Right cardiac atrium (tissue), 5 donors: ENCODE data around the gene TMEM150B. TPM values are rescaled to one million over a fixed set of nuclear protein-coding genes. Genes with fewer than 3 reads are reported as not detected.
A peak's percentile ranks its signal among the peaks of the same experiment; 100 is the strongest.

Experiments used
- ATAC-seq, 2 donors: fragments of 200-7000 bp; cut with Tn5 transposase; one replicate each; pipeline versions ENCODE4 v1.8.0 to v1.9.1; 2020; ENCODE audit warnings: moderate library complexity in 2 of 2, mild to moderate bottlenecking in 1 of 2
- DNase-seq, 3 donors: peaks; one replicate each; pipeline ENCODE4 v3.0.0-alpha.2; 2020
- H3K27ac ChIP-seq: one replicate; pipeline ENCODE4 v1.5.1; 2013; ENCODE audit warnings: mild to moderate bottlenecking, low read length, control low read depth, moderate library complexity
- H3K27me3 ChIP-seq: one replicate; pipeline ENCODE4 v1.6.1; 2013; ENCODE audit not compliant: control insufficient read depth, insufficient read depth
- H3K4me1 ChIP-seq: one replicate; pipeline ENCODE4 v1.6.1; 2013; ENCODE audit warnings: low read length; ENCODE audit not compliant: control insufficient read depth, insufficient read depth
- H3K4me3 ChIP-seq: one replicate; pipeline ENCODE4 v1.5.1; 2013; ENCODE audit warnings: low read length, control low read depth
- H3K9me3 ChIP-seq: one replicate; pipeline ENCODE4 v1.6.1; 2013; ENCODE audit warnings: low read length; ENCODE audit not compliant: control insufficient read depth
- WGBS: extraction: QIAGEN DNeasy Blood & Tissue Kit; methylation state at CpG from one replicate; pipeline ENCODE4 v1.1.7; 2013; 5-methylcytosine and 5-hydroxymethylcytosine counted together
- intact Hi-C, 4 donors: fragments of 100-400 bp; cut with DNase I; formaldehyde crosslinking; loops; one replicate each; pipeline versions ENCODE4 v1.11.0 to v1.14.0; 2022 to 2023
- polyA plus RNA-seq: library from polyadenylated mRNA; stranded (reverse); fragments of 200-250 nt; gene quantifications from one replicate; pipeline ENCODE4 v1.2.3, GENCODE V29; 2013
- total RNA-seq, 4 donors: library from RNA; stranded (reverse); fragmentation: NEBNext Ultra II Directional; extraction: Animal tissue kit (Norgen Biotek cat#: 25700); gene quantifications; one replicate each; pipeline ENCODE4 v1.2.1, GENCODE V29; 2021
- donor health status: healthy with polysubstance abuse.
- donor health status: DM: no; HTN: yes; CAD: no.
- donor health status: DM: no; HTN: no; CAD: no.
- donor health status: DM: no; HTN: yes; CAD: no; lungs with severe emphysema.
- donor health status: DM: yes; HTN: yes; CAD: no.

TMEM150B gene
- total and polyA plus RNA-seq, 5 donors: 0.68 to 2.4 (median 2.0) TPM

DNA sequence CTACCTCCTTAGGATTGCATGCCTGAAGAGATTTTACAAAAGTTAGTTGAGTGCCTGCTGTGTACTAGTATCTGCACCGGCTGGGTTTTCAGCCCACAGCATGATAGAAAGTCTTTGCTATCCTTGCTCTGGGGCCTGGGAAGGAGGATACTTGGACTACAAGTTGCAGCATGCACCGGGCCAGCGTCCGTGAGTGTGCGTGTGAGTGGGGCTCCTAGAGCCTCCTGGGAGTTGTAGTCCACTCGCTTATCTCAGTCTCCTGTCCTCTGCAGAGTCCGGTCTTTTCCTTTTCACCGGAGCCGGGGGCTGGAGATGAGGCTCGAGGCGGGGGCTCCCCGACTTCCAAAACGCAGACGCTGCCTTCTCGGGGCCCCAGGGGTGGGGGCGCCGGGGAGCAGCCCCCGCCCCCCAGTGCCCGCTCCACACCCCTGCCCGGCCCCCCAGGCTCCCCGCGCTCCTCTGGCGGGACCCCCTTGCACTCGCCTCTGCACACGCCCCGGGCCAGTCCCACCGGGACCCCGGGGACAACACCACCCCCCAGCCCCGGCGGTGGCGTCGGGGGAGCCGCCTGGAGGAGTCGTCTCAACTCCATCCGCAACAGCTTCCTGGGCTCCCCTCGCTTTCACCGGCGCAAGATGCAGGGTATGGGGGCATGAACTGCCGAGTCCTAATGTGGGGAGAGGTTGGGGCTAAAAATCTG is 20.7 kb downstream of the TMEM150B start:
- H3K27ac ChIP-seq: no peak overlapping the region
- ATAC-seq: peak in 1 of 2 donors; percentile 37
- no peaks in the 10 kb centered on the region for H3K4me1 ChIP-seq
- no peaks in the 10 kb centered on the region for H3K27me3 ChIP-seq
- no peak overlapping the region for H3K4me3 ChIP-seq
- DNase-seq: peak in 2 of 3 donors; percentile 62 to 71
- no peaks in the 10 kb centered on the region for H3K9me3 ChIP-seq
- intact Hi-C loops: loop anchor here in 3 of 4 donors (5.0 to 10.0 kb wide), 3 partner anchors 70 to 83 kb away; partner anchors contain the start of genes IL11 (in 1 of the 3), RPL28 (in 1 of the 3), TMEM190 (in 1 of the 3) and TMEM238 (in 1 of the 3)
- WGBS: 91% methylated on average over 39 of the region's 39 CpGs

DNA sequence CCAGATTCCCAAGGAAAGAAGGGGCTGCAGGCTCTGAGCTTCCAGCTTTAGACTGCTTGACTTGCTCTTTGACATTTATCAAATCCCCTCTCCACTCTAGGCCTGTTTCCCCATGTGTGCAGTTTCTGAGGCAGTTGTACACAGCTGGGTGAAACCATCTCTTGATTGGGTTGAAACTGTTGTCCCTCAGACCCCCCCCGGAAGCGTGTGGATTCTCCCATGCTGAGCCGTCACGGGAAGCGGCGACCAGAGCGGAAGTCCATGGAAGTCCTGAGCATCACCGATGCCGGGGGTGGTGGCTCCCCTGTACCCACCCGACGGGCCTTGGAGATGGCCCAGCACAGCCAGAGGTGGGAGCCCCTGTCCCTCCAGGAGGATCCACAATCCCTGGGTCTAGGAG is 21.7 kb downstream of the TMEM150B start:
- ATAC-seq: no peak
- no peaks in the 10 kb centered on the region for H3K27me3 ChIP-seq
- H3K9me3 ChIP-seq: no peaks in the 10 kb centered on the region
- no peaks in the 10 kb centered on the region for H3K4me1 ChIP-seq
- WGBS: 90% methylated on average over 11 of the region's 11 CpGs
- no peak overlapping the region for H3K4me3 ChIP-seq
- H3K27ac ChIP-seq: no peak overlapping the region
- intact Hi-C loops: loop anchor here in 3 of 4 donors (5.0 to 10.0 kb wide), 3 partner anchors 71 to 84 kb away; partner anchors contain the start of genes IL11 (in 1 of the 3), RPL28 (in 1 of the 3), TMEM190 (in 1 of the 3) and TMEM238 (in 1 of the 3)
- no peak for DNase-seq

DNA sequence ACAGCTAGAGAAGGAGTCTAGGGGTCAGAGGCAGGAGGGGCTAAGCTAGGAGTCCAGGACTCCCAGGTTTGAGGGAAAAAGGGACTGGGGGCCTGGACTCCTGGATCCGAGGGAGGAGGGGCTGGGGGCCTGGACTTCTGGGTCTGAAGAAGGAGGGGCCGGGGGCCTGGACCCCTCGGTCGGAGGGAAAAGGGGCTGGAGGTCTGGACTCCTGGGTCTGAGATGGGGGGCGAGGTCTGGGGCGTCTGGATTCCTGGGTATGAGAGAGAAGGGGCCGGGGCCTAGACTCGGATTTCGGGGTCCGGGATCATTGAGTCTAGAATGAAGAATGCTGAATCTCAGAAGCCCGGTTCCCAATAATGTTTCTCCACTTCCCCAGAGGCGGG is 22.8 kb downstream of the TMEM150B start:
- Histone ChIP-seq H3K4me3 (no peak overlapping the region), H3K27ac (no peak overlapping the region), H3K27me3 (no peaks in the 10 kb centered on the region), H3K9me3 (no peaks in the 10 kb centered on the region), H3K4me1 (no peaks in the 10 kb centered on the region)
- WGBS: 83% methylated on average over 12 of the region's 12 CpGs
- ATAC-seq (no peak), DNase-seq (peak in 1 of 3 donors; percentile 16)
- intact Hi-C loops: loop anchor here in 3 of 4 donors (5.0 to 10.0 kb wide), 3 partner anchors 72 to 85 kb away; partner anchors contain the start of genes IL11 (in 1 of the 3), RPL28 (in 1 of the 3), TMEM190 (in 1 of the 3) and TMEM238 (in 1 of the 3)

DNA sequence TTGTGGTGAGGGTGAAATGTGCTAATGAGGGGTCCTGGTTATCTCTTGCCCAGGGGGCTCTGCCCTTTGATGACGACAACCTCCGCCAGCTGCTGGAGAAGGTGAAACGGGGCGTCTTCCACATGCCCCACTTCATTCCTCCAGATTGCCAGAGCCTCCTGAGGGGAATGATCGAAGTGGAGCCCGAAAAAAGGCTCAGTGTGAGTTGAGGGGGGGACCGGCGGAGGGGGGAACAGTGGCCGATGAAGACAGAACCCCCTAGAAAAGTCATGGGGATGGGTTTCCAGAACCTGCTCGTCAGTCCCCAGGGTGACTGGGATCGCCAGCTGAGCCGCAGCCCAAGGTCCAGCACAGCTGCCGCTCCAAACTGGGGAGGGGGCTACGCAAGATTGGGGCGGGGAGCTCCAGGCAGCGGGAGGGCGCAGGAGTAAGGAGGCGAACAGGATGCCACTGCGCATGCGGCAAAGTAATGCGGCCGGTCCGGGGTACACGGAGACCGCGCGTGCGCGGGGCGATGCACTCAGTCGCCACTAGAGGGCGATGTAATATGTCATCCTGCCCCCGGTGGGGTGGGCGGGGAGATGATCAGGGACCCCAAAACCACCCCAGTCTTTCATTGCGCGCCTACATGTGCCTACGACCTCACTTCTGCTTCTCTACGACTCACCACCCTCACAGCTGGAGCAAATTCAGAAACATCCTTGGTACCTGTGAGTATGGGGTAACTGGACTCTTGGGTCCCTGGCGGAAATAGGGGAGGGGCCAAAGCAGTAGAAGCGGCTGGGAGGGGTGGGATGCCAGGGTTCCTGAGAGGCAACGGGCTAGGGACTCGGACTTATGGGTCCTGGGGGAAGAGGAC is 23.5 kb downstream of the TMEM150B start:
- Histone ChIP-seq H3K4me1 (no peaks in the 10 kb centered on the region), H3K9me3 (no peaks in the 10 kb centered on the region), H3K27ac (no peak overlapping the region), H3K27me3 (no peaks in the 10 kb centered on the region), H3K4me3 (peak overlapping the region; percentile 17)
- ATAC-seq (peak; percentile 87 to 90), DNase-seq (peak; percentile 91 to 96 (median 96))
- WGBS: 17% methylated on average over 42 of the region's 42 CpGs
- intact Hi-C loops: loop anchor here in 3 of 4 donors (5.0 to 10.0 kb wide), 3 partner anchors 73 to 86 kb away; partner anchors contain the start of genes IL11 (in 1 of the 3), RPL28 (in 1 of the 3), TMEM190 (in 1 of the 3) and TMEM238 (in 1 of the 3)

DNA sequence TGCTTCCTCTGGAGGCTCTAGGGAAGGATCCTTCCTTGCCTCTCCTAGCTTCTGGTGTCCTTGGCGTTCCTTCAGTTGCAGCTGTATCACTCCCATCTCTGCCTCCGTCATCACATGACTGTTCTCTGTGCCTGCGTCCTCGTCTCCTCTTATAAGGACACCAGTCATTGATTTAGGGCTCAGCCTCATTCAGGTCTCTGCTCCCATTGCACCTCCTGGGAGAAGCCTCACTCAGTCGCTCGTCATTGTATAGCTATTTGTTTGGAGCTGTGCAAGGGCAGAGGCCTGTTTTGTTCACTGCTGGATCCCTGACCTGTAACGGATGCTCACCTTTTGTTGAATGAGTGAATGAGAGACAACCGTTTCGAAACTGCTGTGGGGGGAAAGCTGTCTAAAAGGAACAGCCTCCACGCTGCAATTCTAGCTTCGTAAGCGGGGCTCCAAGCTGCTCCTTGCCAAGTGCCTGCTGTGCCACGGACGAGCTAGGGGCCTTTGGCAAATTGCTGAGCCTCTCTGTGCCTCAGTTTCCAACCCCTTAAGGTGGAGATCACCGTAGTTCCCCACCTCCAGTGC is 24.2 kb downstream of the TMEM150B start:
- intact Hi-C loops: loop anchor here in 3 of 4 donors (5.0 to 10.0 kb wide), 3 partner anchors 74 to 86 kb away; partner anchors contain the start of genes IL11 (in 1 of the 3), RPL28 (in 1 of the 3), TMEM190 (in 1 of the 3) and TMEM238 (in 1 of the 3)
- Histone ChIP-seq H3K9me3 (no peaks in the 10 kb centered on the region), H3K27me3 (no peaks in the 10 kb centered on the region), H3K27ac (no peak overlapping the region), H3K4me1 (no peaks in the 10 kb centered on the region), H3K4me3 (no peak overlapping the region)
- 75% methylated on average over 15 of the region's 15 CpGs for WGBS
- DNase-seq (peak in 2 of 3 donors; percentile 3 to 8), ATAC-seq (no peak)

DNA sequence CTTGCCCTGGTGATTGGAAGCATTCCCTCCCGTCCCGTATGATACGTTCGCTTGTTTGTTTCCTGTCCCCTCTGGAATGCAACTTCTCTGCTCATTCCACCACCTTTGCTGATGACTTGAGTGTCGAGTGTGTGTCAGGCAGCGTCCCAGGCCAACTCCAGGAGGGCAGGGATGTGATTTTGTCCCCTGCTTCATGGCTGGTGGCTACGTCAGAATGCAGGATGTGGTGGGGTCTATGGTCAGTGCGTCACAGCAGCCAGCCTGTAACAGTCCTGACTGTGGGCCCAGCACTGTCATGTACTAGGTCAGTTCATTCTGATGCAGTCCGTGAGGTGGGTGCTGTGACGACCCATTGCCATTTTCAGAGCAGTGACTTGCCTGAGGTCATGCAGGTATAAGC is 25.1 kb downstream of the TMEM150B start:
- Histone ChIP-seq H3K4me3 (no peak overlapping the region), H3K27ac (no peak overlapping the region), H3K27me3 (no peaks in the 10 kb centered on the region), H3K4me1 (no peaks in the 10 kb centered on the region), H3K9me3 (no peaks in the 10 kb centered on the region)
- intact Hi-C loops: loop anchor here in 3 of 4 donors (5.0 to 10.0 kb wide), 3 partner anchors 75 to 87 kb away; partner anchors contain the start of genes IL11 (in 1 of the 3), RPL28 (in 1 of the 3), TMEM190 (in 1 of the 3) and TMEM238 (in 1 of the 3)
- ATAC-seq (no peak), DNase-seq (peak in 1 of 3 donors; percentile 12)
- 87% methylated on average over 10 of the region's 10 CpGs for WGBS

DNA sequence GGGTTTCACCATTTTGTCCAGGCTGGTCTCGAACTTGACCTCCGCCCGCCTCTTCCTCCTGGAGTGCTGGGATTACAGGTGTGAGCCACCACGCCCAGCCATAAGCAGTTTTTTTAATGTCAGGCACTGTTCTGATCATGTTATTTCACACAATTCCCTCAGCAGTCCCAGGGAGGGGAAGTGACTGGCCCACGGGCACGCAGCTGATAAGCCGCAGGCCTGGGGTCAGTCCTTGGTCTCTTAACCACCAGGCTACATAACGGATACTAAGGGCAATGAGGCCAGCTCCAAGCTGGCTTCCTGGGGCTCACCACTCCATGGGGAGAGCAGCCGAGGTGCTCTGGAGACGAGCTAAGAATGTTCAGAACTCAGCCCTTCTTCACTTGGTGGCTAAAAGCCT is 27.9 kb downstream of the TMEM150B start:
- Histone ChIP-seq H3K27me3 (no peaks in the 10 kb centered on the region), H3K9me3 (no peaks in the 10 kb centered on the region), H3K4me3 (no peak overlapping the region), H3K4me1 (no peaks in the 10 kb centered on the region), H3K27ac (no peak overlapping the region)
- DNase-seq (peak in 1 of 3 donors; percentile 15), ATAC-seq (no peak)
- 89% methylated on average over 10 of the region's 10 CpGs for WGBS
- intact Hi-C loops: no loop called here

DNA sequence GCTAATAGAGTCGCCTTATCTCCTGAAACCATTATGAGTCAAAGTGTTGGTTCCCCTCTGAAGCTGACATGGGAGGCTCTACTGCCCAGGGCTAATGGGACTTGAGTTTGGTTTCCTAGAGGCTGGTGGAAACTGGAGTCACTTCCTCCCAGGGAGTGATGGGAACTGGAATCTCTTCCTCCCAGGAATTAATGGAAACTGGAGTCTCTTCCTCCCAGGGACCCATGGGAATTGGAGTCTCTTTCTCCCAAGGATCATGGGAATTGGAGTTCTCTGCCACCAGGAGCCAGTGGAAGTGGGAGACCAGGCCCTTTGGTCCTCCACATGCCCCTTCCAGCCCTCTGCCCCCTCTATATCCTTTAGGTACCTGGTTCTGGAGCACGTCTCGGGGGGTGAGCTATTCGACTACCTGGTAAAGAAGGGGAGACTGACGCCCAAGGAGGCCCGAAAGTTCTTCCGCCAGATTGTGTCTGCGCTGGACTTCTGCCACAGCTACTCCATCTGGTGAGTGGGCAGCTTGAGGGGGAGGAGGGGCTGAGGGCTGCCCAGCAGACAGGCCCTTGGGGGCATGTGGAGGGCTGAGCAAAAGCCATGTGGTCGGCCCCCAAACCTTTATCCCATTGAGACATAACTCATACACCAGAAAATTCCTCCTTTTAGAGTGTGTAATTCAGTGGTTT is 35.9 kb downstream of the TMEM150B start:
- WGBS: 93% methylated on average over 9 of the region's 9 CpGs
- intact Hi-C loops: no loop called here
- H3K9me3 ChIP-seq: no peaks in the 10 kb centered on the region
- H3K27ac ChIP-seq: no peak overlapping the region
- no peaks in the 10 kb centered on the region for H3K27me3 ChIP-seq
- no peaks in the 10 kb centered on the region for H3K4me1 ChIP-seq
- ATAC-seq: no peak
- peak in 1 of 3 donors; percentile 30 for DNase-seq
- H3K4me3 ChIP-seq: no peak overlapping the region

DNA sequence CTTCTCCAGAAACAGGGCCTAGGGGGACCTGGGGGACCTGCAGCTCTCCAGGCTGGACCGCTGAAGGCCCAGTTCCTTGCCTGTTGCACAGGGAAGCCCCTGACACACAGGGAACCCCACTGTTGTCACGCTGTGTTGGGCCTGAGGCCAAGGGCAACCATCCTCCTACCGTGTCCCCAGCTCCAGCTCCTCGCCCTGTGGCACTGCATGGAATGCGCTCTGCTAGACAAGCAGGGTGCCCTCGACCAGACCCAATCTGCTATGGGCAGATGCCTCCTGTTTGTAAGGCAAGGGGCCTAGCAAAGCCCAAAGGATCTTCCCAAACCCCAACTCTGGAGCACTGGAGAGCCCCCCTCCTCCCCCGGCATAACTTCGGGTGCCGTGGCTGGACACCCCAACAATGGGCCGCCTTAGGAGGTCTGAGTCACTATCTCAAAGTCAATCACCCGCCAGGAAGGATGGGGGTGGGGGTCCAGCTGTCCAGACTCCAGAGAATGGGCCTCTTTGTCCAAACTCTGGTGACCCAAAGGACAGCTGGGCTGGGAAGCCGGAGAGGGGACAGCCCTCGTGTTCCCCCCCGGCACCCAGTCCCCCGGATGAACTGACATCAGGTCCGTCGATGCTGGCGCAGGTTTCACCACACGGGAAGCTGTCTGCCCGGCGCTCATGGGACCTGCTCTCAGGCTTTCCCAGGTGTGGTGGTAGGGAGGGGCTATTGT is 37.6 kb downstream of the TMEM150B start:
- Histone ChIP-seq H3K27ac (no peak overlapping the region), H3K4me1 (no peaks in the 10 kb centered on the region), H3K27me3 (no peaks in the 10 kb centered on the region), H3K4me3 (no peak overlapping the region), H3K9me3 (no peaks in the 10 kb centered on the region)
- 84% methylated on average over 21 of the region's 21 CpGs for WGBS
- DNase-seq: peak in 1 of 3 donors; percentile 66
- intact Hi-C loops: no loop called here
- no peak for ATAC-seq
